HEK293 (cell line): ENCODE measurements around the gene H3-3A.

Source experiments
- CTCF ChIP-seq: fragments of 450-650 bp; formaldehyde crosslinking; IDR thresholded peaks from 2 replicates; pipeline ENCODE4 v1.5.1; 2016; ENCODE audit warnings: missing biosample characterization, missing genetic modification characterization
- GFI1B ChIP-seq: fragments of 450-650 bp; formaldehyde crosslinking; IDR thresholded peaks from 2 replicates; pipeline ENCODE4 v1.5.1; 2016; ENCODE audit warnings: missing biosample characterization, missing genetic modification characterization
- MZF1 ChIP-seq: fragments of 450-650 bp; formaldehyde crosslinking; IDR thresholded peaks from 2 replicates; pipeline ENCODE4 v1.5.1; 2017; ENCODE audit warnings: missing biosample characterization, missing genetic modification characterization, borderline replicate concordance
- PRDM10 ChIP-seq: fragments of 450-650 bp; formaldehyde crosslinking; IDR thresholded peaks from 2 replicates; pipeline ENCODE4 v1.5.1; 2016; ENCODE audit warnings: missing biosample characterization, missing genetic modification characterization
- PRDM4 ChIP-seq: fragments of 450-650 bp; formaldehyde crosslinking; IDR thresholded peaks from 2 replicates; pipeline ENCODE4 v1.5.1; 2017; ENCODE audit warnings: missing biosample characterization, missing genetic modification characterization
- TSHZ1 ChIP-seq: fragments of 450-650 bp; formaldehyde crosslinking; IDR thresholded peaks from 2 replicates; pipeline ENCODE4 v1.5.1; 2016; ENCODE audit warnings: missing biosample characterization, missing genetic modification characterization, borderline replicate concordance
- YY1 ChIP-seq: fragments of 450-650 bp; formaldehyde crosslinking; IDR thresholded peaks from 2 replicates; pipeline ENCODE4 v1.5.1; 2018; ENCODE audit warnings: missing biosample characterization, missing genetic modification characterization
- ZBTB17 ChIP-seq: fragments of 450-650 bp; formaldehyde crosslinking; IDR thresholded peaks from 2 replicates; pipeline ENCODE4 v1.5.1; 2016; ENCODE audit warnings: missing biosample characterization, missing genetic modification characterization
- ZNF112 ChIP-seq: fragments of 450-650 bp; formaldehyde crosslinking; IDR thresholded peaks from 2 replicates; pipeline ENCODE4 v1.5.0; 2017; ENCODE audit warnings: missing biosample characterization, missing genetic modification characterization
- ZNF335 ChIP-seq: fragments of 450-650 bp; formaldehyde crosslinking; conservative IDR thresholded peaks from 2 replicates; pipeline ENCODE4 v1.5.1; 2016; ENCODE audit warnings: missing biosample characterization, missing genetic modification characterization
- ZNF362 ChIP-seq: fragments of 450-650 bp; formaldehyde crosslinking; IDR thresholded peaks from 2 replicates; pipeline ENCODE4 v1.5.1; 2016; ENCODE audit warnings: missing biosample characterization, missing genetic modification characterization
- ZNF488 ChIP-seq: fragments of 450-650 bp; formaldehyde crosslinking; IDR thresholded peaks from 2 replicates; pipeline ENCODE4 v1.5.1; 2016; ENCODE audit warnings: missing biosample characterization, missing genetic modification characterization
- ZNF580 ChIP-seq: fragments of 450-650 bp; formaldehyde crosslinking; IDR thresholded peaks from 2 replicates; pipeline ENCODE4 v1.5.1; 2016; ENCODE audit warnings: missing biosample characterization, missing genetic modification characterization
- ZNF777 ChIP-seq: fragments of 450-650 bp; formaldehyde crosslinking; IDR thresholded peaks from 2 replicates; pipeline ENCODE4 v1.5.1; 2017; ENCODE audit warnings: missing biosample characterization, missing genetic modification characterization, borderline replicate concordance

- no peak for TF ChIP-seq PRDM4 (tag by site-specific recombination)
- TF ChIP-seq CTCF (tag by site-specific recombination) = no peak; the same call in 1 of the 2 replicates
- no peak for TF ChIP-seq MZF1
- TF ChIP-seq ZNF488 = no peak
- peak; percentile 56 for TF ChIP-seq ZBTB17 (tag by site-specific recombination)
- no peak for TF ChIP-seq ZNF777 (tag by site-specific recombination)
- TF ChIP-seq ZNF112 = no peak
- peak; percentile 71 for TF ChIP-seq PRDM10 (tag by site-specific recombination)
- TF ChIP-seq ZNF580 (tag by site-specific recombination) = no peak
- peak; percentile 93 for TF ChIP-seq ZNF335 (tag by site-specific recombination)
- TF ChIP-seq ZNF362 (tag by site-specific recombination) = peak; percentile 71; the same call in 1 of the 2 replicates
- TF ChIP-seq GFI1B = no peak
- no peak for TF ChIP-seq TSHZ1 (tag by site-specific recombination)
- no peak for TF ChIP-seq YY1 (tag by site-specific recombination)
Observed at GRCh38 chr1:226100436-226101391, 38.2 kb downstream of the H3-3A start.
